Glomerular visceral epithelial cell (primary cell): ENCODE measurements around the gene TPX2.

Experiments
- DNase-seq: peaks from one replicate; pipeline ENCODE4 v3.0.0-alpha.2; 2016; ENCODE audit errors: extremely low spot score

The TPX2 gene, protein sequence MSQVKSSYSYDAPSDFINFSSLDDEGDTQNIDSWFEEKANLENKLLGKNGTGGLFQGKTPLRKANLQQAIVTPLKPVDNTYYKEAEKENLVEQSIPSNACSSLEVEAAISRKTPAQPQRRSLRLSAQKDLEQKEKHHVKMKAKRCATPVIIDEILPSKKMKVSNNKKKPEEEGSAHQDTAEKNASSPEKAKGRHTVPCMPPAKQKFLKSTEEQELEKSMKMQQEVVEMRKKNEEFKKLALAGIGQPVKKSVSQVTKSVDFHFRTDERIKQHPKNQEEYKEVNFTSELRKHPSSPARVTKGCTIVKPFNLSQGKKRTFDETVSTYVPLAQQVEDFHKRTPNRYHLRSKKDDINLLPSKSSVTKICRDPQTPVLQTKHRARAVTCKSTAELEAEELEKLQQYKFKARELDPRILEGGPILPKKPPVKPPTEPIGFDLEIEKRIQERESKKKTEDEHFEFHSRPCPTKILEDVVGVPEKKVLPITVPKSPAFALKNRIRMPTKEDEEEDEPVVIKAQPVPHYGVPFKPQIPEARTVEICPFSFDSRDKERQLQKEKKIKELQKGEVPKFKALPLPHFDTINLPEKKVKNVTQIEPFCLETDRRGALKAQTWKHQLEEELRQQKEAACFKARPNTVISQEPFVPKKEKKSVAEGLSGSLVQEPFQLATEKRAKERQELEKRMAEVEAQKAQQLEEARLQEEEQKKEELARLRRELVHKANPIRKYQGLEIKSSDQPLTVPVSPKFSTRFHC

GRCh38 chr20:31738729-31739549 lies at the start of gene TPX2:
Gene TPX2 (plus strand): TSS chr20:31739290. CDS start chr20:31757477, 18,187 bp downstream.
- DNase-seq, result peak; percentile 97

DNA sequence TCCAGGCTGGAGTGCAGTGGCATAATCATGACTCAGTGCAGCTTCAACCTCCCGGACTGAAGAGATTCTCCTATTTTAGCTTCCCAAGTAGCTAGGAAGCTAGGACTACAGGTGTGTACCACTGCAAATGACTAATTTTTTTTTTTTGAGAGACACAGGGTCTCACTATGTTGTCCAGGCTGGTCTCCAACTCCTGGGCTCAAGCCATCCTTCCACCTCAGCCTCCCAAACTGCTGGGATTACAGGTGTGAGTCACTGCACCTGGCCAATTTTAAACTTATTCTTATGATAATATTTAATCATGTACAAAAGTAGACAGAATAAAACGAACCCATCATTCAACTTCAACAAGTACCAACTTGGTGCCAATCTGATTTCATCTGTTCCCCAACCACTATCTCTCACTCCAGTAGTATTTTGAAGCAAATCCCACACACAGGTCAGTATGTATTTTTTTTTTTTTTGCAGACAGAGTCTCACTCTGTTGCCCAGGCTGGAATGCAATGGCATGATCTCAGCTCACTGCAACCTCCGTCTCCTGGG lies 48.9 kb upstream of the TPX2 start:
- no peak for DNase-seq

DNA sequence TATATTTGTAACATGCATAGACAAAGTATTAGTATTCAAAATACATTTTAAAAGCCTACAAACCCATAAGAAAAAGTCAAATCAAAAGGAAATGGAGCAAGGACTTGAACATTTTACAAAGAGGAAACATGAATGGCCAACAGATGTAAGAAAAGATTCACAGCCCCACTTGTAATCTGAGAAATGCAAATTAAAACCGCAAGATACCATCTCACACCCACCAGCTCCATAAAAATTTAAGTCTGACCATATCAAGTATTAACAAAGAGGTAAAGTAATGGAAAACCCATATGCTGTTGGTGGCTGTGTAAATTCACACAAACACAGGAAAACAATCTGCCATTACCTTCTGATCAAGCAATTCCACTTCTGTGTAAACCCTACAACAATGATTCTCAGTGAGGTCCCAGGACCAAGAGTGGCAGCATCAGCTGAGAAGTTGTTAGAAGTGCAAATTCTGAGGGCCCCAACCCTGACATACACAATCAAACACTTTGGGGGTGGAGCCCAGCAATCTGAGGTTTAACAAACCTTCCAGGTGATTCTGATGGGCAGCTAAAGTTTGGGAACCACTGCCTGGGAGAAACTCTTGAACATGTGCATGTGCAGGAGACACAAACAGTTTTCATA lies 47.3 kb upstream of the TPX2 start:
- DNase-seq, result no peak

DNA sequence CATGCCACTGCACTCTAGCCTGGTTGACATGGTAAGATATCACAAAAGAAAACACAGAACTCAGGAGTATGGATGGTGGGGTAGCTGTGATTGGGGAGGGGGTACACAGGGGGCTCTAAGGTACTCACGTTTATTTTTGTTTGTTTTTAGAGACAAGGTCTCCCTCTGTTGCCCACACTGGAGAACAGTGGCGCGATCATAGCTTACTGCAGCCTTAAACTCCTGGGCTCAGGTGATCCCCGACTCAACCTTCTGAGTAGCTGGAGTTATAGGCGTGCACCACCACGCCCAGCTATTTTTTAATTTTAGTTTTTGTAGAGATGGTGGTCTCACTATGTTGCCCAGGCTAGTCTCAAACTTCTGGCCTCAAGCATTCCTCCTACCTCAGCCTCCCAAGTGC lies 45.7 kb upstream of the TPX2 start:
- DNase-seq, result no peak

GRCh38 chr20:31693987-31694661 lies 45.0 kb upstream of the TPX2 start:
- DNase-seq, result no peak

GRCh38 chr20:31694842-31695593 lies 44.1 kb upstream of the TPX2 start:
- DNase-seq, result no peak

GRCh38 chr20:31695849-31696804 lies 43.0 kb upstream of the TPX2 start:
- DNase-seq, result peak; percentile 90

GRCh38 chr20:31698243-31698802 lies 40.8 kb upstream of the TPX2 start:
- no peak for DNase-seq

GRCh38 chr20:31698803-31699718 lies 40.0 kb upstream of the TPX2 start:
- peak; percentile 95 for DNase-seq

- DNase-seq, result no peak
Measured at GRCh38 chr20:31699801-31700728, 39.0 kb upstream of the TPX2 start.

- DNase-seq, result no peak
Measured at GRCh38 chr20:31700747-31701146, 38.3 kb upstream of the TPX2 start.

DNA sequence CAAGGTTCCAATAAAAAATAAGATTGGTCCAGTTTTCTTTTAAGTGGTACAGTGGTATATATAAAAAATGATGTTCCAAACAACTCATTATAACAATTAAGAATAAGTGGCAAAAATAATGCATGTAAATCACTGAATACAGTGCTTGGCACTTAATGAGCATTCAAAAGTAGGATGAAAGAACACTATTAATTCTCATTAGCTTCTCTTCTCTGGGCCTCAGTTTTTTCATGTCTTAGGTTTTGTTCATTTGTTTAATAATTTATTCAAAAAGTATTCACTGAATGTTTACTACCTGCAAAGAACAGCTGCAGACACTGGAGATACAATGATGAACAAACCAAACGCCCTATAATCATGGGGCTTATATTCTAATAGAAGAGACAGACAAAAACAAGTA lies 37.5 kb upstream of the TPX2 start:
- DNase-seq, result no peak

DNA sequence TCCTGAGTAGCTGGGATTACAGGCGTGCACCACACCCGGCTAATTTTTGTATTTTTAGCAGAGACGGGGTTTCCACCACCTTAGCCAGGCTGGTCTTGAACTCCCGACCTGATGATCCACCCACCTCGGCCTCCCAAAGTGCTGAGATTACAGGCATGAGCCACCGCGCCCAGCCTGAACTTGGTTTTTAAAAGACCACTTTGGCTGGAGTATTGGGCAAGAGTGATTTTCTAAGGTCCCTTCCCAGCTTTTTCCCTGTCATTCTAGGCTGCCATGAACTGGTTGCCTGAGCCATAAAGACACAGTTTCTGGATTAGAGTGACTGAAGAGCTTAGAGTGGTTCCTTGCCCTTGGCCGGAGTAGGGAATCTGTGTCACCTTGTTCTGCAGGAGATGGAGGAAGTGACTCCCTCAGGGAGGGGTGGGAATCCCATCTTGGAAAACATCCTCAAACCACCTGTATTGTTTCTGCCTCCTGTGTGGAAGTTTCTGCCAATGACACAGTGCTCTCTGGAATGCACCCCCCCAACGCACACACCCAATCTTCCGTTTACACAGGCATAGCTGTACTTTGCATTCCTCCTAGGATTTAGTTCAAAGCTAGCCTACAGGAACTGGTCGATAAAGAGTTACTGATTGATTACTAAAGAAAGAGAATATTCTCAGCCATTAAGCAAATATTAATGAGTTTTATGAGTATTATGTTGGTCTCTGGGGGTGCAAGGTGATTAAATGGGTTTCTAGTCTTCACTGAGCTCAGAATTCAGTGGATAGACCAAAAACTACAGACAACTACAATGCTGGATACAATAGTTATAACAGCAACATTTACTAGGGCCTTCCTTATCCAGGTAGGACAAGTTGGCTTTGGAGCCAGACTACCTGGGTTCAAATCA lies 34.6 kb upstream of the TPX2 start:
- DNase-seq, result peak; percentile 95

DNA sequence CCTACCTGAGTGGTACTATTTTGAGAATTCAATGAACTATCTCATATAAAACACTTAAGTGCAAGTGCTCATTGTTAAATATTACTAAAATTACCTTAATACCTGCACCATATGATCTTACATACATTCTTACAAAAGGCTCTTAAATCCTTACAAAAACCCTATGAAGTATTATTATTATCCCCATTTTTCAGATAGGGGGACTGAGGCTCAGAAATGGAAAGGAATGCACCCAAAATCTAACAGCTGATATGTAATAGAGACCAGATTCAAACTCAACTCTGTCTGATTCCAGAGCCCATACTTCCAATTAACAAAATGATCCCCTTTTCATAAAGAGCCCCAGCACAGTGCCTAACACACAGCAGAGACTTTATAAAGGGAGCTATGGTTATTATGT lies 33.9 kb upstream of the TPX2 start:
- no peak for DNase-seq
